Kidney epithelial cell (primary cell): Measurements from ENCODE around the gene RNF130. TPM values are rescaled to one million over a fixed set of nuclear protein-coding genes. Genes with fewer than 3 reads are reported as not detected.

Source experiments
- DNase-seq: peaks from one replicate; pipeline ENCODE4 v3.0.0-alpha.2; 2010; ENCODE audit warnings: low read depth
- H3K27me3 ChIP-seq: 2 replicates; pipeline ENCODE4 v1.6.0; 2011; ENCODE audit warnings: low read length; ENCODE audit not compliant: control insufficient read depth, insufficient read depth
- H3K36me3 ChIP-seq: 2 replicates; pipeline ENCODE4 v1.5.1; 2011; ENCODE audit warnings: low read length; ENCODE audit not compliant: control insufficient read depth, insufficient read depth
- H3K4me3 ChIP-seq: 2 replicates; pipeline ENCODE4 v1.5.1; 2011; ENCODE audit warnings: low read depth, mild to moderate bottlenecking, control low read depth, low read length
- CTCF ChIP-seq: IDR thresholded peaks from 2 replicates; pipeline ENCODE4 v1.5.1; 2011; ENCODE audit warnings: mild to moderate bottlenecking, moderate library complexity, low read length, control low read depth, inconsistent platforms; ENCODE audit not compliant: insufficient read depth, poor library complexity, severe bottlenecking
- total RNA-seq: library from RNA; depleted of rRNA; stranded (reverse); fragments of >200 nt; gene quantifications from 2 replicates; pipeline ENCODE4 v1.2.3, GENCODE V29; 2015

Gene RNF130
- total RNA-seq, 1 donor from 2014 or later, result 42.0 TPM

DNA sequence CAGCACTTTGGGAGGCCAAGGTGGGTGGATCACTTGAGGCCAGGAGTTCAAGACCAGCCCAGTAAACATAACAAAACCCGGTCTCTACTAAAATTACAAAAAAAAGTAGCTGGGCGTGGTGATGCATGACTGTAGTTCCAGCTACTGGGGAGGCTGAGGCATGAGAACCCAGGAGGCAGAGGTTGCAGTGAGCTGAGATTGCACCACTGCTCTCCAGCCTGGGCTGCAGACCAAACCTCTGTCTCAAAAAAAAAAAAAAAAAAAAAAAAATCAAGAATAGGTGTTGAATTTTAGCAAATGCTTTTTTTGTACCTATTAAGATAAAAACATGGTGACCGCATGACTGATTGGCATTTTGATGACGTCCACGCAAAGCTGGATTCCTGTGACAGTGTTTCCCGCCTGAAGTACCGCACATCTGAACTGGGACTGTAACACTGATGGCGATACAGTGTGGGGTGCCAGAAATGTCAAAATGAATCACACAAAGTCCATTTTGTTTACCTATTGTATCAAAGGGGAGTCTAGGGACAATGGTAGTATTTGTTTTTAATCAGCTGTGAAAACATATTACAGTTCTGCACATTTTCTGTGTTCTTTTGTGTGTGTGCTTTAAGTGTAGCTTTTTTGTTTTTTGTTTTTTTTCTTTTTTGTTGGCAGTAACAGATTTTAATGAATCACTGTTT lies 140.6 kb downstream of the RNF130 start:
- TF ChIP-seq CTCF, result no peak
- no peak for DNase-seq
- H3K27me3 ChIP-seq, result no peaks in the 10 kb centered on the region
- H3K36me3 ChIP-seq, result no peaks in the 10 kb centered on the region
- H3K4me3 ChIP-seq, result no peak overlapping the region

DNA sequence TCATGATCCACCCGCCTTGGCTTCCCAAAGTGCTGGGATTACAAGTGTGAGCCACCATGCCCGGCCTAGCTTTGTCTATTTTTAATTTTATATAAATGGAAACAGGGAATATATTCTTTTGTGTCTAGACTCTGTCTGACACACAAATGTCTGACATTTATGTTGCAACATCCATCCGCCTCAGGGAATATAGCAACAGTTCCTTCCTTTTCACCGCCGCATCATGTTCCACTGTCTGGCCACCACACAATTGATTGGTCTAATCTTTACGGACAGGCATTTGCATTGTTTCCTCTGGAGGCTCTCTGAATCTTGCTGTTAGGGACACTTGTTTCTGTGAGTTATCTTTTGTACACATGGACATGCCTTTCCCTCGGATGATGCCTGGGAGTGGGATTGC lies 143.7 kb downstream of the RNF130 start:
- no peak for DNase-seq
- no peaks in the 10 kb centered on the region for H3K36me3 ChIP-seq
- no peak overlapping the region for H3K4me3 ChIP-seq
- H3K27me3 ChIP-seq, result no peaks in the 10 kb centered on the region
- no peak for TF ChIP-seq CTCF

DNA sequence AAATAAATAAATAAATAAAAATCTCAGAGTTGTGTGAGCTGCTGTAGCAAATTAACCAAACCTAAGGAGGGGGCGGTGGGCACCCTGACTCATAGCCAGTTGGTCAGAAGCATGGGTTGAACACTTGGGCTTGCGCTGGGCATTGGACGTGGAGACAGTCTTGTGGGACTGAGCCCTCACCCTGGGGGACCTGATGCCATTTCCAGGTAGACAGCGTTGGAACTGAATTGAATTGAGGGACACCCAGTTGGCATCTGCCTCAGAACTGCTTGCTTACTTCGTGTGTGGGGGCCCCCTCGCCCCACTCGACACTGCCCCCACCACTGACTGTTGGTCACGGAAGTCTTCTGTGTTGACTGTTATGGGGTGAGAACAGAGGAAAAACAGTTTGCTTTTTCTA lies 144.9 kb downstream of the RNF130 start:
- Histone ChIP-seq H3K4me3 (no peak overlapping the region), H3K36me3 (no peaks in the 10 kb centered on the region), H3K27me3 (no peaks in the 10 kb centered on the region)
- DNase-seq, result no peak
- no peak for TF ChIP-seq CTCF

DNA sequence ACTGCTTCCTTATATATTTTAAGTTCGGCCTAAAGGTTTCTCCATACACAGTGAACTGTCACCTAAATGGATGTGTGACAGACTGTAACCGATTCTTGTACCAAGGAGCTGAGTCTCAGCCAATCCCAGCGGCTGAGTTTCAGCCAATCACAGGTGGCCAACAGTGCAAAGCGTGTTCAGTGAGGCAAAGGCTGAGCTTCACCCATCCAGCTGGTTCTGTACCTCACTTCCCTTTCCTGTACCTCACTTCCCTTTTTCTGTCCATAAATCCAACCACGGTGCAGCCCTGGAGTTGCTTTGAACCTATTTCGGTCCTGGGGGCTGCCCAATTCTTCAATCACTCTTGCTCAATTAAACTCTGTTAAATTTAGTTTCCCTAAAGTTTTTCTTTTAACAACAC lies 148.1 kb downstream of the RNF130 start:
- Histone ChIP-seq H3K4me3 (no peak overlapping the region), H3K27me3 (no peaks in the 10 kb centered on the region), H3K36me3 (no peaks in the 10 kb centered on the region)
- TF ChIP-seq CTCF, result no peak
- DNase-seq, result no peak

DNA sequence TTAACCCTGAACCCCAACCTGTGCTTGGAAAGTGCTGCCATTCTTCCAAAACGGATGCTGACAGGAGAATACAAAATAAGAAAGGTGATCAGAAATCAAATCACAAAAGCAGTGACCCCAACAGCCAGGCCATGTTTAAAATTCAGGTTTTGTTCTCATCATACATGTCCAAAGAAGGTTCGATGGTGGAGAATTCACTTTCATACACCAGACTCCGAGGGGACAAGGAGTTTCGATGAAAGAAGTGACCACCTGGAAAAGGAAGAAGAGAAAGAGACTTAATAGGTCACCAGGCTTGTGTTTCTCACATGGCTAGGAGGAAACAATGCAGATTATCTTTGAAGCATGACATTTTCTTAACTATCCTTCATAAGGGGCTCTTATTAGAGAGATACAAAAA lies 151.4 kb downstream of the RNF130 start:
- no peaks in the 10 kb centered on the region for H3K27me3 ChIP-seq
- no peak for TF ChIP-seq CTCF
- no peak overlapping the region for H3K4me3 ChIP-seq
- no peaks in the 10 kb centered on the region for H3K36me3 ChIP-seq
- DNase-seq, result no peak

- TF ChIP-seq CTCF, result no peak
- no peak for DNase-seq
- Histone ChIP-seq H3K36me3 (no peaks in the 10 kb centered on the region), H3K4me3 (no peak overlapping the region), H3K27me3 (no peaks in the 10 kb centered on the region)
Observed at GRCh38 chr5:179919487-179920060, 152.0 kb downstream of the RNF130 start.
